GM23338 (cell line): ENCODE results near the gene MS4A12.

ENCODE experiments used
- CREB1 ChIP-seq: fragments of 250-450 bp; sonication (Bioruptor Pico); IDR thresholded peaks from 2 replicates; pipeline ENCODE4 v1.5.0; 2020; ENCODE audit warnings: low read depth, mild to moderate bottlenecking, moderate library complexity
- EZH2 ChIP-seq: fragments of 200-600 bp; sonication (generic); IDR thresholded peaks from one replicate; pipeline ENCODE4 v1.8.0; 2017; ENCODE audit warnings: antibody characterized with exemption, mild to moderate bottlenecking, low read depth; ENCODE audit not compliant: unreplicated experiment
- EZH2phosphoT487 ChIP-seq: fragments of 200-600 bp; sonication (generic); IDR thresholded peaks from one replicate; pipeline ENCODE4 v1.8.1; 2018; ENCODE audit warnings: antibody characterized with exemption; ENCODE audit not compliant: unreplicated experiment
- POLR2AphosphoS5 ChIP-seq: IDR thresholded peaks from 2 replicates; pipeline ENCODE4 v1.6.1; 2016; ENCODE audit warnings: antibody characterized with exemption, low read depth
- TF ChIP-seq, protein P1 (sequence below), 2 experiments: fragments of 200-600 bp in 1 of 2; sonication (generic) in 1 of 2; conservative IDR thresholded peaks; 2 replicates each; pipeline versions ENCODE4 v1.5.1 to v1.6.1; 2016 to 2017; ENCODE audit warnings: antibody characterized with exemption in 2 of 2, low read depth in 2 of 2, mild to moderate bottlenecking in 2 of 2, moderate library complexity in 1 of 2
- TF ChIP-seq, protein P2 (sequence below): IDR thresholded peaks from one replicate; pipeline ENCODE4 v1.6.1; 2018; ENCODE audit warnings: antibody characterized with exemption; ENCODE audit not compliant: unreplicated experiment

- no peak for TF ChIP-seq EZH2phosphoT487
- TF ChIP-seq, protein P1, sequence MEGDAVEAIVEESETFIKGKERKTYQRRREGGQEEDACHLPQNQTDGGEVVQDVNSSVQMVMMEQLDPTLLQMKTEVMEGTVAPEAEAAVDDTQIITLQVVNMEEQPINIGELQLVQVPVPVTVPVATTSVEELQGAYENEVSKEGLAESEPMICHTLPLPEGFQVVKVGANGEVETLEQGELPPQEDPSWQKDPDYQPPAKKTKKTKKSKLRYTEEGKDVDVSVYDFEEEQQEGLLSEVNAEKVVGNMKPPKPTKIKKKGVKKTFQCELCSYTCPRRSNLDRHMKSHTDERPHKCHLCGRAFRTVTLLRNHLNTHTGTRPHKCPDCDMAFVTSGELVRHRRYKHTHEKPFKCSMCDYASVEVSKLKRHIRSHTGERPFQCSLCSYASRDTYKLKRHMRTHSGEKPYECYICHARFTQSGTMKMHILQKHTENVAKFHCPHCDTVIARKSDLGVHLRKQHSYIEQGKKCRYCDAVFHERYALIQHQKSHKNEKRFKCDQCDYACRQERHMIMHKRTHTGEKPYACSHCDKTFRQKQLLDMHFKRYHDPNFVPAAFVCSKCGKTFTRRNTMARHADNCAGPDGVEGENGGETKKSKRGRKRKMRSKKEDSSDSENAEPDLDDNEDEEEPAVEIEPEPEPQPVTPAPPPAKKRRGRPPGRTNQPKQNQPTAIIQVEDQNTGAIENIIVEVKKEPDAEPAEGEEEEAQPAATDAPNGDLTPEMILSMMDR (conservative IDR thresholded peaks at IDR 0.05; ENCODE audit: low read depth in 2 of 2): no peak
- no peak for TF ChIP-seq POLR2AphosphoS5
- TF ChIP-seq, protein P2, sequence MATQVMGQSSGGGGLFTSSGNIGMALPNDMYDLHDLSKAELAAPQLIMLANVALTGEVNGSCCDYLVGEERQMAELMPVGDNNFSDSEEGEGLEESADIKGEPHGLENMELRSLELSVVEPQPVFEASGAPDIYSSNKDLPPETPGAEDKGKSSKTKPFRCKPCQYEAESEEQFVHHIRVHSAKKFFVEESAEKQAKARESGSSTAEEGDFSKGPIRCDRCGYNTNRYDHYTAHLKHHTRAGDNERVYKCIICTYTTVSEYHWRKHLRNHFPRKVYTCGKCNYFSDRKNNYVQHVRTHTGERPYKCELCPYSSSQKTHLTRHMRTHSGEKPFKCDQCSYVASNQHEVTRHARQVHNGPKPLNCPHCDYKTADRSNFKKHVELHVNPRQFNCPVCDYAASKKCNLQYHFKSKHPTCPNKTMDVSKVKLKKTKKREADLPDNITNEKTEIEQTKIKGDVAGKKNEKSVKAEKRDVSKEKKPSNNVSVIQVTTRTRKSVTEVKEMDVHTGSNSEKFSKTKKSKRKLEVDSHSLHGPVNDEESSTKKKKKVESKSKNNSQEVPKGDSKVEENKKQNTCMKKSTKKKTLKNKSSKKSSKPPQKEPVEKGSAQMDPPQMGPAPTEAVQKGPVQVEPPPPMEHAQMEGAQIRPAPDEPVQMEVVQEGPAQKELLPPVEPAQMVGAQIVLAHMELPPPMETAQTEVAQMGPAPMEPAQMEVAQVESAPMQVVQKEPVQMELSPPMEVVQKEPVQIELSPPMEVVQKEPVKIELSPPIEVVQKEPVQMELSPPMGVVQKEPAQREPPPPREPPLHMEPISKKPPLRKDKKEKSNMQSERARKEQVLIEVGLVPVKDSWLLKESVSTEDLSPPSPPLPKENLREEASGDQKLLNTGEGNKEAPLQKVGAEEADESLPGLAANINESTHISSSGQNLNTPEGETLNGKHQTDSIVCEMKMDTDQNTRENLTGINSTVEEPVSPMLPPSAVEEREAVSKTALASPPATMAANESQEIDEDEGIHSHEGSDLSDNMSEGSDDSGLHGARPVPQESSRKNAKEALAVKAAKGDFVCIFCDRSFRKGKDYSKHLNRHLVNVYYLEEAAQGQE: no peak
- no peak for TF ChIP-seq CREB1 (CRISPR knock-in tag)
- no peak for TF ChIP-seq EZH2
These were observed 37.0 kb upstream of the MS4A12 start, which contains the start of gene MS4A1 for GRCh38 chr11:60455531-60456042.
